ENCODE data around the gene AOPEP.

DNA sequence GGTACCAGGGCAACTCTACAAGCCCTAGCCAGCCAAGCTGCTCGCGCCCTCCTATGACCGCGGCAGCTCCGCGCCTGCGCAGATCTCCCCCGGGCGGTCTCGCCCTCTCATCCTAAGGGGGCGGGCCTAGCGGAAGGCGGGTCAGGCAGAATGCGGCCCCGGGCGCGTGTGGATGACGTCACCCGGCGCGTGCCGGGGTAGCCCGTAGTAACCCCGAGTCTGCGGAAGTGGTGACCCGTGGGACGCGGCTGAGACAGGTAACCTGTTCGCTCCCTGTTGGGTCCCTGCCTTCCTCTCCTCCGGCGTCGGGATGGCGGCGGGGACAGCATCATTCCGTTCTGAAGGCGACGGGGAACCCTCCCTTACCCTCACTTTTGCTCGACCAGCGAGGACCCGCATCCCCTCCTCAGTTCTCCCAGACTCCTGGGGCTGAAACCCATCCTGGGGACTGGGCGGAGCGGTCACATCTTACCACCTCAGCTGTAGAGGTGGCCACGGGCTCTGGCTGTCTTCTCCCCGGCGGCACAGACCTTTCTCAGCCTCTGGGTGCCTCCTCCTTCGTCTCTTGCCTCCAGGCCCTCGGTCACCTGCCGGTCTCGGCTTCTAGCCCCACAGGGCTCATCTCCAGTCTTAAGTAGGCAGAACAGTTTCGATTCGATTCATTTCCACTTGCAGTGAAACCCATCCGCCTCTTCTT, at the start of gene AOPEP:
- TF ChIP-seq POLR2A (IDR thresholded peaks at IDR 0.05), result peak in 1 of 2 donors; percentile 53
- TF ChIP-seq, protein P1, sequence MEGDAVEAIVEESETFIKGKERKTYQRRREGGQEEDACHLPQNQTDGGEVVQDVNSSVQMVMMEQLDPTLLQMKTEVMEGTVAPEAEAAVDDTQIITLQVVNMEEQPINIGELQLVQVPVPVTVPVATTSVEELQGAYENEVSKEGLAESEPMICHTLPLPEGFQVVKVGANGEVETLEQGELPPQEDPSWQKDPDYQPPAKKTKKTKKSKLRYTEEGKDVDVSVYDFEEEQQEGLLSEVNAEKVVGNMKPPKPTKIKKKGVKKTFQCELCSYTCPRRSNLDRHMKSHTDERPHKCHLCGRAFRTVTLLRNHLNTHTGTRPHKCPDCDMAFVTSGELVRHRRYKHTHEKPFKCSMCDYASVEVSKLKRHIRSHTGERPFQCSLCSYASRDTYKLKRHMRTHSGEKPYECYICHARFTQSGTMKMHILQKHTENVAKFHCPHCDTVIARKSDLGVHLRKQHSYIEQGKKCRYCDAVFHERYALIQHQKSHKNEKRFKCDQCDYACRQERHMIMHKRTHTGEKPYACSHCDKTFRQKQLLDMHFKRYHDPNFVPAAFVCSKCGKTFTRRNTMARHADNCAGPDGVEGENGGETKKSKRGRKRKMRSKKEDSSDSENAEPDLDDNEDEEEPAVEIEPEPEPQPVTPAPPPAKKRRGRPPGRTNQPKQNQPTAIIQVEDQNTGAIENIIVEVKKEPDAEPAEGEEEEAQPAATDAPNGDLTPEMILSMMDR (IDR thresholded peaks at IDR 0.05), result peak in 1 of 3 experiments; percentile 30
- TF ChIP-seq POLR2AphosphoS5 (IDR thresholded peaks at IDR 0.05; ENCODE audit: insufficient read depth in 1 of 2, low read depth in 1 of 2), result peak; percentile 95 to 98
